ACHN (cell line): Measurements from ENCODE around the gene CCDC190.

Experiments
- DNase-seq: peaks from one replicate; pipeline ENCODE4 v3.0.0-alpha.2; 2015
- in situ Hi-C: cut with HindIII; loops from 2 replicates; pipeline ENCODE4 v1.10.0; 2017; ENCODE audit warnings: low sequenced_read_pairs, low pct_ligation_motif_present, low pct_unique_long_range_greater_than_20kb

The CCDC190 gene, protein sequence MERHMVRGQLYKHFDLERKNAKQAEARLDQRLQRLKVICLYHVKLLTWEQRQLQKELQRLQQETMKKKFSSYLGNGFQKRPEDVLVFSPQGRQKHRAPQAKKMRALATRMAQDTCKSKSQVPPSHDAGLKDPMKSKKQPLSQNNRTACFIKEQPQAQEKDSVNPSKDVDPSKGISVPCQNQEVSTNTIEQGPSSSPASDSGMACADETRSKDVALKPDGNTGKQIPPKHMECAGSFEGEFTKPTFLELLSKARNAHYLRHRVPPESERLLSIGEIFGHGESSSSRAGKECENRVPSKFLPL

GRCh38 chr1:162861101-162861500 is at the start of gene CCDC190:
Gene CCDC190, minus strand, starts transcription at chr1:162861175. Its CDS starts 1,529 bp downstream, at chr1:162859646.
- in situ Hi-C loops, result loop anchor here (25.0 kb wide), 2 partner anchors 201 to 451 kb away; partner anchors contain the start of genes NUF2 and RGS4

DNA sequence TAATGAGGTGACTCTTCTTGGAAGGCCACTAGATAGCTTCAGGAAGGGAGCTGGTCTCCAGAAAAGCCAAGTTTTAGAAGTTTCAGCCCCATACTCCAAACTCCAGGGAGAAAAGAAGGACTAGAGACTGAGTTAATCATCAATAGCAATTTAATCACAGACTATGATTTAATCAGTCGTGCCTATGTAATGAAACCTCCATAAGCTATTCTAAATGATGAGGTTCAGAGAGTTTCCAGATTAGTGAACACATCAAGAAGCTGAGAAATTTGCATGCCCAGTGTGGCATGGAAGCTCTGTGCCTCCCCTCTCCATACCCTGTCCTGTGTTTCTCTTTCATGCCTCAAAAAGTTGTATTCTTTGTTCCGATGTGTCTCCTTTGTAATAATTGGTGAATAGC is 49.2 kb upstream of the CCDC190 start:
- no peak for DNase-seq
- in situ Hi-C loops, result no loop called here

More at GRCh38 chr1:162861101-162861500, at the start of gene CCDC190:
- no peak for DNase-seq

- in situ Hi-C loops, result no loop called here
- DNase-seq, result peak; percentile 59
Observed at GRCh38 chr1:162908780-162909179, 47.8 kb upstream of the CCDC190 start.

DNA sequence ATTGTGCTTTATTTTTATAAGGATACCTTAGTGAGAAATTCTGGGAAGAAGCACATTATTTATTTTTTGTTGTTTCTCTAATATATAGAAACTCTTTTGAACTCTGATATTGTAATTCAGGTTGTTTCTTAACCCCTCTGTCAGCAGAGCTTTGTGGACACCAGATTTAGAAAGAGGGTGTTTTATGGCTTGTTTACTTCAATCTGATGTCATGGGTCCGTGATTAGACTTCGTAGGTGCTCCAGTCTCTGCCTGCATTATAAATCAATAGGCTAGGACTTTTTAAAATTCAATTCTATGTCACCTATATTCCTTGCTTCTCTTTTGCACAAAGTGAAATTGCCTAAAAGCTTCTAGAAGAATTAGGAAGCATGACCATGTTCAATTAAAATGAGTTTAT is 47.3 kb upstream of the CCDC190 start:
- in situ Hi-C loops, result no loop called here
- DNase-seq, result no peak

DNA sequence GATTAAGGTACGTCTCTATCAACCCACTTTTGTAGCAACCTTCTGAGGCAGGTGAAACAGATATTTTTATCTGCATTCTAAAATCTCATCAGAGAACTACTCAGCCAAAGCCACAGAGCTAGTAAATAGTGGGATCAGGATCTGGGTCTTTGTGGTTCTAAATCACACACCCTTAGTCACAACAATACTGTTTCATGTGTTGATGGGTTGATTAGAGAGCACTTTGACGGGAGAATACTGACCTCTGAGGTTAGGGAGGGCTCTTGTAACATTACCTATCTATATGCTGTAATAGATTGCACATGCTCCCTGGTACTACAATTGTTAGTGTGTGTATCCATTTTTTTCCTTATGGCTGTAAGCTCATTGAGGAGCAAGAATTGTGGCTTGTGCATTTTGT is 45.5 kb upstream of the CCDC190 start:
- in situ Hi-C loops, result no loop called here
- DNase-seq, result no peak

GRCh38 chr1:162905174-162906158 is 44.5 kb upstream of the CCDC190 start:
- DNase-seq, result peak; percentile 76
- in situ Hi-C loops, result no loop called here

DNA sequence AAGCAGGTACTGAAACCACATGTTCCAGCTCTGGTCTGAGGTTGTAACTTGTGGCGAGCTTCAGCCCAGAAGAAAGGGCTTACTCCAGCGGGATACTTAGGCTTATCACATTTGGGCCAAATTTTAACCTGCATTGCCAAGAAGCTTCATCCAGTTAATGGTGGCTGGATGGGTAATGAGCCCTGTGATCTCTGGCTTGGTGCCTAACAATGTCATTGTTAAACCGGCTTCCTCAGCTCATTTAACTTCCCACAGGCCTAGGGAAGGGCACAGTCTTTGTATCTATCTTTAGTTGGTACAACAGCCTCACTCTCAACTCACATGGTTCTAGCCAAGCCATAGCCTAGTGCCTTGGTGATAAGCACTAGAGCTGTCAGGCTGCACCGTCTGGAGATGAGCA is 43.6 kb upstream of the CCDC190 start:
- in situ Hi-C loops, result no loop called here
- peak; percentile 81 for DNase-seq

- DNase-seq, result no peak
- in situ Hi-C loops, result no loop called here
Observed at GRCh38 chr1:162904023-162904422, 43.0 kb upstream of the CCDC190 start.

- no peak for DNase-seq
- in situ Hi-C loops, result no loop called here
Observed at GRCh38 chr1:162903246-162903645, 42.3 kb upstream of the CCDC190 start.

- DNase-seq, result no peak
- in situ Hi-C loops, result no loop called here
Observed at GRCh38 chr1:162902416-162902815, 41.4 kb upstream of the CCDC190 start.

DNA sequence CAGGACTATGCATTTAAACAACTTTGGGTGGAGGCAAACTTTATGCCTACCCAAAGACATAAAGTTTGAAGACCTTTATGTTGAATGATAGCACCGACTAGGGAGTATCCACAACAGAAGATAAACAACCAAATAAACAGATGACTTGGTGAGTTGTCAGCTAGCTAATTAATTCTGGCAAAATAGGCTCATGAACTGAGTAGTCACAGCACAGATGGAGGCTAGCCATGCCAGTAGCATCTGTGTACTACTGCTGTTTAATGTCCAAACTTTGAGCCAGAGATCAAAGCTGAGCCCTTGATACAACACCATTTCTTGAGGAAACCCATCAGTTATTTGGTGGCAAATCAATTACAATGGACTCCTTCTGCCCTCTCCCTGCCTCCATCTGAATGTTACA is 40.3 kb upstream of the CCDC190 start:
- in situ Hi-C loops, result no loop called here
- DNase-seq, result no peak

GRCh38 chr1:162899422-162900146 is 38.6 kb upstream of the CCDC190 start:
- peak; percentile 81 for DNase-seq
- in situ Hi-C loops, result no loop called here

GRCh38 chr1:162893612-162893908 is 32.6 kb upstream of the CCDC190 start:
- in situ Hi-C loops, result no loop called here
- DNase-seq, result no peak

DNA sequence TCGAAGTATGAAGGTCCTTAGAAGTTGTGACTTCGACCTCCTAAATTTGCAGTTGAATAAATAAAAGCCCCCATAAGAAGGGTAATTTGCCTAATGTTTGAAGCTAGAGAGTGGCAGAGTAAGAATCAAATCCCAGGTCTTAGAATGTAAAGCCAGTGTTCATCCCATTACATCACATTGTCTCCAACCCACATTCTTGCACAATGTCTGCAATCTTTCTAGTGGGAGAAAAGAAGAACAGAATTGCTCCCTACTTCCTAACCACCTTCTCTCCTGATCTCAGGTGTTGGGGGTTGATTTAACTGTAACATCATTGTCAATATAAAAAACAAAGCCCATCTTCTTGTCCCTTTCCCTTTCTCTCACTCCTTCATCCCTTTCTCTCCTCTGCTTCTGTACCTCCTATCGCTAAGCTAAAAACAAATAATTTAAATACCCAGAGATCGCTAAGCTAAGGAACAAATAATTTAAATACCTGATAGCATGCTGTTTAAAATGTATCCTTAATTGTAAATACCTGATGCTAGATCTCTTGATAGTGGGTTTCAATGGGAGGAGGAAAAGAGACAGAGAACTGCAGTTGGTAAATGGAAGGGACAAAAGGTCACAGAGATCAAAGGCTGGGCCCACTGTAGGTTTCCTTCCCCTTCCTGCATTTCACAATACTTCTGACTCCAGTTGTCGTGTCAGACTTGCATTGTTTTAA is 32.1 kb upstream of the CCDC190 start:
- DNase-seq, result no peak
- in situ Hi-C loops, result no loop called here

GRCh38 chr1:162889989-162890388 is 29.0 kb upstream of the CCDC190 start:
- in situ Hi-C loops, result no loop called here
- DNase-seq, result no peak

DNA sequence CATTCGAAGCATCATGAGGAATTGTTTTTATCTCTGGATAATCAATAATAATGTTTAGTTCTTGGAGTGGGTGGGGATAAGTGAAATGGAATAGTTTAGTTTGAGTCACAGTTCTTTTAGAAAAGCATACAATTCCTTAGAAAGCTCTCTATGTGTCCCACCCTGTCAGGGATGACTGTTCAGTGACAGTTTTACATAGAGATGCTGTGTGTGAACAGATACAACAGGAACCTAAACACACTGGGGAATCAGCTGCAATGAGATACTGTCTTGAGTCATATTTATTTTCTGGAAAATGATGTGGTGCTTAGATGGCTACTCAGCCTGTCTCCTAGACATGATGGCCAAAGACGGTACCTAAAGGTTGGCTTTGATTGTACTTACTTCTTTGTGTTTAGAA is 25.7 kb upstream of the CCDC190 start:
- no peak for DNase-seq
- in situ Hi-C loops, result no loop called here

- DNase-seq, result no peak
- in situ Hi-C loops, result no loop called here
Observed at GRCh38 chr1:162885265-162885664, 24.3 kb upstream of the CCDC190 start.

- DNase-seq, result no peak
- in situ Hi-C loops, result no loop called here
Observed at GRCh38 chr1:162884831-162885230, 23.9 kb upstream of the CCDC190 start.
